Middle frontal gyrus (tissue), 1 donor: ENCODE measurements around the gene PFDN2.
"Not testable (repeated sequence)": the region's sequence is repeated elsewhere in the genome, so short reads cannot be mapped to it uniquely, and the experiment has no call there.

ENCODE experiments used
- DNase-seq: peaks from one replicate; pipeline ENCODE4 v3.0.0-alpha.2; 2015; ENCODE audit warnings: low spot score; ENCODE audit errors: extremely low spot score

PFDN2 gene

DNA sequence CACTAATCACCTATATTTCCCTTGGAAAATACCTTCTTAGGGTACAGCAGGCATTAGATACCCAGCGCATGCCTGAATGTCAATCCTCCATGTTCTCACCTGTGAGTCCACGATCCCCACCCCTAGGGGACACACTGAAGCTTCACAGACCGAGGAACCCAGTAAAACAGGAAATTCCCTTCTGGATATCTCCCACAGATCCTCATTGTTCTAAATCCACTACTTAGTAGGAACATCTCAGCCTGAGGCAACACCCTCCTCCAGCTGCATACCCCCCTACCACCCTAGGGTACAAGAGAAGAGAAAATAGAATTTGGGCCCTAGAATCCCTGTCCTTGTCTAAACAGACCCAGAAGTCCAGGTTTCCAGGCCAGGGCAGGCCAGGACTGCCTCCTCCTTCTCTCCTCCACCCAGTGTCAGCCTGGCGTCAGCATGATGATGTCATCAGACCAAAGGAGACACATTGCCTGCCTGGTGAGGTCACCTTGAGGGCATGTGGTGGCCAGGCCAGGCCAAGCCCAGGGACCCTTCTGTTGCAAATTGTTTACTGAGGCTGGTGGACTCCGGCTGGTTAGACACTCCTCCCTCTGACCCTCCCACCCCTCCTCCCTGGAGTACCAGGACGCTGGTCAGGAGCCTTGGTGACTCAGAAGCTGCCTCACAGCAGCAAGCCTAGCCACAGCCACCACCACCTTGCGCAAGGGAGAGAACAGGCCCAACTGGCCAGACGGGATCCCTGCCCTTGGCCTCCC lies 34.7 kb downstream of the PFDN2 start:
- no peak for DNase-seq

GRCh38 chr1:161082483-161082882 lies 35.4 kb downstream of the PFDN2 start:
- DNase-seq = no peak

DNA sequence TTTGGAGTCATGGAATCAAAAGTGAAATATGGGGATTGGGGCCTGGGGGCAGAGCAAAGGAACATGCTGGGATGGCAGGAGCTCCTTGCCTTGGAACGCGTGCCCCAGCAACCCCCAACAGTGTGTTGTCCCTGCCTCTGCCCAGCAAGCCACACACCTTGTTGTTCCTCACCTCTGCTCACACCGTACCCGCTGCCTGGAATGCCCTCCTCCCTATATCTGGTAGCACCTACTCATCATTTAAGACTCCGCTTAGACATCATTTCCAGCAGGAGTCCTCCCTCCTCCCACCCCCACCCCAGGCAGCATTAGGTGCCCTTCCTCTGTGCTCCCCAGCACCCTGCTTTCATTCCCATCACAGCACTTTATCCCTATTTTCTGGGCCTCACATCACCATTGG lies 36.3 kb downstream of the PFDN2 start:
- no peak for DNase-seq

DNA sequence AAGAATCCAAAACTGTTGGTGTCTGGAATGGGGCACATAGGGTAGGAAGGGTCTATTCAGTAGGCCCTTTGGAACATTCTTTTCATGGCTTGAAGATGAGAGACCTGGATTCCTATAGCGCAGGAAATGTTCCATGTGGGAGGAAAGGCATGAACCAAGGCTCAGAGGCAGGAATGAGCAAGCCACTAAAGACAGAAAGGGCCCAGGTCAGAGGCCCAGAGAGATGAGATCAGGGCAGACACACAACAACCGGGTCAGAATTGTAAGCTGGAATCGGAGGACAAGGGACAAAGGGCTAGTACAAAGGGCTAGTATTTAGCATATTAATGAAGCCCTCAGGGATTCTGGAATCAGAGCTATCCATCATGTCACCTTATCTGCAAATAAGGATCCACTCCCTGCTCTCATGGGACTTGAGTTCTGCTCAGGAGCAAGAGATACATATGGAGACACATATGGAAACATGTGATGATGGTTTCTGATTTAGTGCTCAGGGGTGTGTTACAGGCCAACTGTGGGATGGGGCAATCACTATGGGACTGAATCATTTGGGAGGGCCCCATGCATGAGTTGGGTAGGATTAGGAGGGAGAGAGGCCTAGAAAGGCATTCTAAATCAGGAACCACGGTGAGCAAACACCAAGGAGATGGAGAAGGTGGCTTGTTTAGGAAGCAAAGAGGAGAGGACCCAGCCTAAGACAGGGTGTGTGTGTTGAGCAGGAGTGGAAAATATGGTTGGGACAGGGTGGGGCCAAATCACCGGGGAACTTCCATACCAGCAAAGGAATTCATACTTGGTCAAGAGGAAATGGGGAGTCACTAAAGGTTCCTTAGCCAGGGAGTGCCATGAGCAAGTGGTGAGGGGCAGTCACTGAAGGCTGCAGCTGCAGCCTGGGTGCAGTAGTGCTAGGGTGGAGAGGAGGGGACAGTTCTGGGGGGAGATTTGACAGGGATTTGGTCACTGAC lies 37.1 kb downstream of the PFDN2 start:
- no peak for DNase-seq

- no peak for DNase-seq
Observed at GRCh38 chr1:161079436-161080110, 38.3 kb downstream of the PFDN2 start.

DNA sequence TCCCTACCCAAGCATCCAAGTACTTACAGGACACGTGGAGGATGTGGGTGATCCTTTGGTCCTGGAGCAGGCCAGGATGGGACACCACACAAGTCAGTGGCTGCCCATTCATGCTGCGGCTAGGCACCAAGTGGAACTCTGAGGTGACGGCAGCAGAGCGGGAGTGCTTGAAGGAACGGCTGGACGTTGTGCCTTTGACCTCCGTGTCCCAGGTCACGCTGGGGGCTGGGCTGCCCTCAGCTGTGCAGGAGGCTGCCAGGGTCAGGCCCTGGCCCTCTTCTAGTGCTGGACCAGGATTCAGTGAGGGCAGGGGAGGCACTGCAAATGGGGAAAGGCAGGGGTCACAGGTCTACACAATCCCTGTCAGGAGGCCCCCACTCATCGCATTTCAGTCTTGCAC lies 40.4 kb downstream of the PFDN2 start:
- no peak for DNase-seq

GRCh38 chr1:161076410-161076809 lies 41.4 kb downstream of the PFDN2 start:
- no peak for DNase-seq

- no peak for DNase-seq
Observed at GRCh38 chr1:161074676-161075368, 43.0 kb downstream of the PFDN2 start.

DNA sequence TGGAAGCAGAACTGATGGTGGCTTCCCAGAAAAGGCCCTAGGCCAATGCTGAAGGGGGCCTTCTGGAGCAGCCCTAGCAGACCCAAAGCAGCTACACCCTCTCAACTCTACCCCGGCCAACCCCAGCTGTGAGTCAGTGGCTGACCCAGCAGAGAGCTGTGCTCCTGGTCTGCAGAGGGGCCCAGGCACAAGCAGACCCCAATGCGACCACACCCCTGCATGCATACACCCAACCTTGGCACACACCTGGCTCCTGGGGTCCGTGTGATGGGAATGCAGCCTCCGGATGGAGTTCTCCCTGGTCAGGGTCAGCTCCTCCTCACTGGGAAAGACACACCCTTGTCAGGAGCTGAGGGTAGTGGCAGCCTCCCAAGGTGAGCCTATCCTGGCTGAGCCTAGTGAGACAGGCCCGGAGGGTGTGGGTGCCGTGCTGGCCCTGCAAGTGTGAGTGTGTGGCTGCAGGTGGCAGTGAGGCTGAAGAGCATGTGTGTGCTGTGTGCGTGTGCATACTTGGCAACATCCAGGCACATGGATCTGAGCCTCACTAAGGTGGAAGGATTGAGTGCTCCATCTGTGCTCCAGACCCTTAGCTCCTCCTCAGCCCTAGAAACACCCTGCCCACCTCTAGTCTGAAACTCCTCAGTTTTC lies 44.2 kb downstream of the PFDN2 start:
- no peak for DNase-seq

DNA sequence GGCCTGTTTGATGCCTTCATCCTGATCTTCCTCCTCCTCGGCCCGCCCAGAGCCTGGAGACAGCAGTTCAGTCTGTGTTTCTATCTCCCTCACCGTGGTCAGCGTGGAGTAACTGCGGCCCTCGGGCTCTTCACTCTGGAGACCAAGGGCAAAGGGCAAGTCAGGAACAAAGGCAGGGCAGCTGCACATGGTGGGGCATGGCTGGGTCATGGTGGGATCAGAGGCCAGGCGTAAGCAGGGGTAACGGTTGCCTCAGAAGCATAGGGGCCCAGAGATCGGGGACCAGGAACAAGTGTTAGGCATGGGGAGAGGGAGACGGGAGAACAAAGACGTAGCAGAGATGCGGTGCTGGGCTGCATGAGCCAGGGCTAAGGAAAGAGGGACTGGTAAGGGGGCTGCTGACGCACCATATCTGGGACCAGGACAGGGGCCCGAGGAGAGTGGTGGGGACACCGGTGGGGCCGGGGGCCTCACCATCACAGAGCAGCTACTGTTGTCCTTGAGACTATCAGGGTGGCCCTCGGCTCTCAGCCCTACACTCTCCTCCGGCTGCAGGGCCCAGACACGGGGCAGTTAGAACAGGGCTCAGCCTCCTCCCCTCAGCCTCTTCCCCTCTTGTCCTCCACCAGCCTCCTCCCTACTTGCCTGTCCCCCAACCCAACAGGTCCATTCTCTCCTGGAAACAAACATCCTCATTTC lies 44.9 kb downstream of the PFDN2 start:
- no peak for DNase-seq

GRCh38 chr1:161071886-161072371 lies 45.9 kb downstream of the PFDN2 start:
- no peak for DNase-seq

- DNase-seq = no peak
Observed at GRCh38 chr1:161070761-161071160, 47.1 kb downstream of the PFDN2 start.

GRCh38 chr1:161069731-161070270 lies 48.0 kb downstream of the PFDN2 start, which contains the start of gene ARHGAP30:
Gene ARHGAP30, minus strand, starts transcription at chr1:161069891. Its CDS starts 267 bp downstream, at chr1:161069624.
- no peak for DNase-seq

- no peak for DNase-seq
Observed at GRCh38 chr1:161069241-161069640, 48.6 kb downstream of the PFDN2 start.

GRCh38 chr1:161068306-161069234 lies 49.3 kb downstream of the PFDN2 start:
- no peak for DNase-seq

GRCh38 chr1:161066694-161067093 lies 51.1 kb downstream of the PFDN2 start:
- DNase-seq = no peak

- not testable (repeated sequence) for DNase-seq
Observed at GRCh38 chr1:161065681-161066080, 52.2 kb downstream of the PFDN2 start.

DNA sequence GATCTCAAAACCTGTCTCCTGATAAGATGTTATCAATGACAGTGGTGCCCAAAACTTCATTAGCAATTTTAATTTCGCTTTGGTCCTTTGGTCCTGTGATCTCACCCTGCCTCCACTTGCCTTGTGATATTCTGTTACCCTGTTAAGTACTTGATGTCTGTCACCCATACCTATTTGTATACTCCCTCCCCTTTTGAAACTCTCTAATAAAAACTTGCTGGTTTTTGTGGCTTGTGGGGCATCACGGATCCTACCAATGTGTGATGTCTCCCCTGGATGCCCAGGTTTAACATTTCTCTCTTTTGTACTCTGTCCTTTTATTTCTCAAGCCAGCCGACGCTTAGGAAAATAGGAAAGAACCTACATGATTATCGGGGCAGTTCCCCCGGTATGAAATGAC lies 53.9 kb downstream of the PFDN2 start:
- not testable (repeated sequence) for DNase-seq
